ENCODE results near the gene OR5K3.
A peak's percentile ranks its signal among the peaks of the same experiment; 100 is the strongest.
"Not testable (repeated sequence)": the region's sequence is repeated elsewhere in the genome, so short reads cannot be mapped to it uniquely, and the experiment has no call there.

Gene OR5K3, protein sequence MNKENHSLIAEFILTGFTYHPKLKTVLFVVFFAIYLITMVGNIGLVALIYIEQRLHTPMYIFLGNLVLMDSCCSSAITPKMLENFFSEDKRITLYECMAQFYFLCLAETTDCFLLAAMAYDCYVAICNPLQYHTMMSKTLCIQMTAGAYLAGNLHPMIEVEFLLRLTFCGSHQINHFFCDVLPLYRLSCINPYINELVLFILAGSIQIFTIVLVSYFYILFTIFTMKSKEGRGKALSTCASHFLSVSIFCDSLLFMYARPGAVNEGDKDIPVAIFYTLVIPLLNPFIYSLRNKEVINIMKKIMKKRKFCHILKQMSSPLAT

DNA sequence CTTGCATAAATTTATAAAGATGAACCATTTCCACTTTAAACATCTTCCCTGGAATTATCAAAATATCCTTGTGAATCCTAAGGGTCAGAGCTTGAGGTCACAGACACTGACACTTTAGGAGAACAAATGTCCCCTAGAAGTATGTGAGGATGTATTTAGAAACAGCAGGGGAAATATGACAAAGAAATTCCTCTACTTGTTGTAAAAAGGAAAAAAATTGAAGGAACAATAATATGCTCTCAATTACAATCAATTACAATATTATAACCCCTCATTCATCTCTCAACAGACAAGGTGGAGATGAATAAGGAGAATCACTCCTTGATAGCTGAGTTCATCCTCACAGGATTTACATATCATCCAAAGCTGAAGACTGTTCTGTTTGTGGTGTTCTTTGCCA is at the start of gene OR5K3:
Gene OR5K3 (plus strand): TSS at position 301 of the 400 bp plus-strand sequence. CDS start 0 bp downstream, at position 301.
- intact Hi-C loops (cut with DNase I) = no loop called here
- no peak for DNase-seq

GRCh38 chr3:98341758-98342157 is 48.7 kb upstream of the OR5K3 start:
- intact Hi-C loops (cut with DNase I) = no loop called here
- DNase-seq = no peak

DNA sequence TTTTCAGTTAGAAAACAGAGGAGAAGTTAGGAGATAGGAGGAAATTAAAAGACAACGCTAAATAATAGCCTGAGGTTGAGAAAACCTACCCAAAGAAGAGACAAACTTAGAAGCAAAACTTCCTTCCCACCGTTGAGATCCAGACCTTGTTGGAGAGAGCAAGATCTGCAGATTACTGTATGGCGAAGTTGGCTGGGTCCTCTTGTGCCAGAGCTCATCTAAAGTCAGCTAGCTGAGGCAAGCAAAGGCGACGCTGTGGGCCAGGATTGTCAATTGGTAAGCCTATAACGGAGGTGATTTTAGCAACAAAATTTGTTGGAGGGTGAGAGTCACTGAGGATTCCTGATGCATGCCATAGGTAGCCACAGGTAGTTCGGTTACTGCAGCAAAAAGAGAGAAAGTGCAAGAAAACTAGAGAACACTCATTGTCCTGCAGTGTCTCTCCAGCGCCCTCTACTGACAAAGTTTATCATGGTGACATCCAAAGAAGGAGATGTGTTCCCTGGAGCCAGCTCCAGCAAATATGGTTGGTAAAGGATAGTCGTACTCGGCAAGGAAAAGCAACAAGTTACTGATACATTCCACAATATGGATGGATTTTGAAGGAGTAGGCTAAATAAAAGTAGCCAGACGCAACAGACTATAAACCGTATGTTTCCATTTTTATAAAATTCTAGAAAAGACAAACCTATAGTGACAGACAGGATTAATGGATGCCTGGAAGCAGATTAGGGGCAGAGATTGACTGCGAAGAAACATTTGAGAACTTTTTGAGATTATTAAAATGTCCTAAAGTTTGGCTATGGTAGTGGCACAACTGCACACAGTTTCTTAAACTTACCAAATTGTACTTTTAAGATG is 46.6 kb upstream of the OR5K3 start:
- peak in 21 of 42 donors; percentile 9 to 78 (median 37) for DNase-seq
- intact Hi-C loops (cut with DNase I) = no loop called here

DNA sequence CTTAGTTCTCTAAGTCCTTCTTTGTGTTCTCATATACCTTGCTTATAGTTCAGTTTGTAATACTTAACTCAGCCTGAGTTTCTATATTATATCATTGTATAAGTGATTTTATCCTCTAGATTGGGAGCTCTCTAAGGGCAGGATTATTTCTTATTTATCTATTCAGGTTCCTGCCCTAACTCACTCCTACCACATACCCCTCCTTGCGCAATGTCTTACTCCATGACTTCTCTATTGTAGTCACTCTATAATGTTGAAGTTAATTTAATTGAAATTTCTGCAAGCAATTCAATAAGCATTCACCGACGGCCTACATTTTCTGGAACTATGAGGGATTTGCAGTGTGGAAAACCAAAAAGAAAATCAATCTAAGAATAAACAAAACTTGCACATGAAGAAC is 40.4 kb upstream of the OR5K3 start:
- intact Hi-C loops (cut with DNase I) = no loop called here

GRCh38 chr3:98353554-98353953 is 36.9 kb upstream of the OR5K3 start, which contains the start of gene OR5K4:
Gene OR5K4, plus strand, starts transcription at chr3:98353854. Its CDS starts 0 bp downstream, at chr3:98353854.
- intact Hi-C loops (cut with DNase I) = no loop called here

More for the DNA sequence above, 40.4 kb upstream of the OR5K3 start:
- no peak for DNase-seq

DNA sequence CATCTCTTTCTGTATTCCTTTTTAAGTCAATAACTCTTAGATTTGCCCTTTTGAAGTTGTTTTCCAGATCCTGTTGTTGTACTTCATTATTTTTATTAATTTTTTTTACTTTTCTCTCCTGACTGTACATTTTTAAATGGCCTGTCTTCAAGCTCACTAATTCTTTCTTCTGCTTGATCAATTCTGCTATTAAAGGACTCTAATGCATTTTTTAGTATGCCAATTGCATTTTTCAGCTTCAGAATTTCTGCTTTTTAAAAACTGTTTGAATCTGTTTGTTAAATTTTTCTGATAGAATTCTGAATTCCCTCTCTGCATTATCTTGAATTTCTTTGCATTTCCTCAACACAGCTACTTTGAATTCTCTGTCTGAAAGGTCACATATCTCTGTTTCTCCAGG is 31.2 kb upstream of the OR5K3 start:
- no peak for DNase-seq
- intact Hi-C loops (cut with DNase I) = no loop called here

More at GRCh38 chr3:98353554-98353953, 36.9 kb upstream of the OR5K3 start, which contains the start of gene OR5K4:
- no peak for DNase-seq

DNA sequence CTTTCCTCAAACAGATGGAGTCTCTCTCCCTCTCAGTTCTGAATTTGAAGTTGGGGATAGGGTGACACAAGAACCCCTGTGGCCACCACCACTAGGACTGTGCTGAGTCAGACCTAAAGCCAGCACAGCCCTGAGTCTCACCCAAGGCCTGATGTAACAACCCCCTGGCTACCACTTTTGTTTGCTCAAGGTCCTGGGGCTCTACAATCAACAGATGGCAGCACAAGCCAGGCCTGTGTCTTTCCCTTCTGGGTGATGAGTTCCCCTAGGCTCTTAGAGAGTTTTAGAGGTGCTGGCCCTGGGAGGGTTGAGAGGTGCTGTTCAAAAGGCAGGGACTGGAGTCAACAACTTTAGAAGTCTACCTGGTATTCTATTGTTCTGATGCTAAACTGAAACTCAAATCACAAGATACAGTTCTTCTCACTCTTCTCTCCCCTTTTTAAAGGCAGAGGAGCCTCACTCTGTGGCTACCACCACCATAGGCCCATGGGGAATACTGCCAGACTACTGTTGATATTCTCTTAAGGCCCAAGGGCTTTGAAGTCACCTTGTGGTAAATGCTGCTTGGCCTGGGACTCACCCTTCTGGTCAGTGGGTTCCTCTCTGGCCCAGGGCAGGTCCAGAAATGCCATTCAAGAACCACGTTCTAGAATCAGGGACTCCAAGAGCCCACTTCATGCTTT is 30.3 kb upstream of the OR5K3 start:
- DNase-seq = no peak
- intact Hi-C loops (cut with DNase I) = no loop called here

DNA sequence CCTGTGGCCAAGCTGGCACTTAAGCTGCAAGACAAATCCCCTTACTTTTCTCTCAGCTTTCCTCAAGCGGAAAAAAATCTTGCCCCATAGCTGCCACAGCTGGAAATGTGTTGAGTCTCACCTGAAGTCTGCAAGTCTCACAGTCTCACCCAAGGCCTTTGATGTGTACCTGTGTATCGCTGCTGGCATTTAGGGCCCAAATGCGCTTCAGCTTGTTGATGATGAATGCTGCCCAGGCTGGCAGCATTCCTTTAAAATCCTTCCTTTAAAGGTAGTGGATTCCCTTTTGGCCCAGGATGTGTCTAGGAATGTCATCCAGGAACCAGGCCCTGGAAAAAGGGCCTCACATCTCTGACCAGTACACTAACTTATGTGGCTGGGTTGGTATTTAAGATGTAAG is 29.8 kb upstream of the OR5K3 start:
- DNase-seq = no peak

GRCh38 chr3:98361289-98361688 is 29.2 kb upstream of the OR5K3 start:
- intact Hi-C loops (cut with DNase I) = no loop called here
- DNase-seq = no peak

More for the DNA sequence above, 29.8 kb upstream of the OR5K3 start:
- intact Hi-C loops (cut with DNase I) = no loop called here

GRCh38 chr3:98367464-98368246 is 22.8 kb upstream of the OR5K3 start:
- intact Hi-C loops (cut with DNase I) = no loop called here
- no peak for DNase-seq

GRCh38 chr3:98371186-98371585 is 19.3 kb upstream of the OR5K3 start:
- intact Hi-C loops (cut with DNase I) = no loop called here
- no peak for DNase-seq

DNA sequence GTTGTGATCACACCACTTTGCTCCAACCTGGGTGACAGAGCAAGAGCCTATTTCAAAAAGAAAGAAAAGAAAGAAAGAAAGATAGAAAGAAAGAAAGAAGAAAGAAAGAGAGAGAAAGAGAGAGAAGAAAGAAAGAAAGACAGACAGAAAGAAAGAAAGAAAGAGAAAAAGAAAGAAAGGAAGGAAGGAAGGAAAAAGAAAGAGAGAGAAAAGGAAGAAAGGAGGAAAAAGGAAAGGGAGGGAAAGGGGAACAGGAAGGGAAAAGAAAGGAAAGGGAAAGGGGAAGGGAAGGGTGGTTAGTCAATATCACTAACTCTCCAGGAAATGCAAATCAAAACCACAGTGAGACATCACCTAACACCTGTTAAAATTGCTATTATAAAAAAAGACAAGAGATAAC is 18.6 kb upstream of the OR5K3 start:
- intact Hi-C loops (cut with DNase I) = no loop called here
- DNase-seq = no peak

- DNase-seq = no peak
- intact Hi-C loops (cut with DNase I) = no loop called here
These were observed 18.0 kb upstream of the OR5K3 start for GRCh38 chr3:98372445-98372844.

DNA sequence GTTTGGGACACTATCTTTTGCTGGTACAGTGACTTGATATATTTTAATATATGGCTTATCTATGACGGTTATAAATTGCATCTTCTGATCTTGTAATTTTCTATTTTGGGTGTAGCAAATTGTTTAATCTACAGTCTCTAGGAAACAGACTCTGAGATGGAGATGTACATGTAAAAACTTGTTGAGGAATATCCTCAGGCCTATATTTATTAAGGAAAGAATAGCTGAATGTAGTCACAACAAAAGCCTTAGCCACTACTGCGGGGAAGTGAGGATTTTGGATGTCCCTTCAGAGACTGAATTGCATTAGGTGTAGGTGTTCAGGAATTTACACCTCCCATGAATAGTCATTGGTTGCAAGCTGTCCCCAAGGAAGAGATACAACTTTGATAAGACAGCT is 13.8 kb upstream of the OR5K3 start:
- no peak for DNase-seq
- intact Hi-C loops (cut with DNase I) = no loop called here

- DNase-seq = no peak
- intact Hi-C loops (cut with DNase I) = no loop called here
These were observed 2.3 kb upstream of the OR5K3 start for GRCh38 chr3:98388147-98388546.

- intact Hi-C loops (cut with DNase I) = no loop called here
- DNase-seq = no peak
These were observed 4.6 kb downstream of the OR5K3 start for GRCh38 chr3:98395101-98395500.

- intact Hi-C loops (cut with DNase I); DNase-seq: not testable (repeated sequence)
These were observed 6.0 kb downstream of the OR5K3 start for GRCh38 chr3:98396482-98396881.

GRCh38 chr3:98398513-98398912 is 8.0 kb downstream of the OR5K3 start:
- no peak for DNase-seq
- intact Hi-C loops (cut with DNase I) = no loop called here

- intact Hi-C loops (cut with DNase I) = no loop called here
- no peak for DNase-seq
These were observed 12.0 kb downstream of the OR5K3 start for GRCh38 chr3:98402507-98402906.

All from head of caudate nucleus (tissue), 42 donors.